ENCODE data around the gene MRTFB.
"Not testable (repeated sequence)": the region's sequence is repeated elsewhere in the genome, so short reads cannot be mapped to it uniquely, and the experiment has no call there.

MRTFB gene

DNA sequence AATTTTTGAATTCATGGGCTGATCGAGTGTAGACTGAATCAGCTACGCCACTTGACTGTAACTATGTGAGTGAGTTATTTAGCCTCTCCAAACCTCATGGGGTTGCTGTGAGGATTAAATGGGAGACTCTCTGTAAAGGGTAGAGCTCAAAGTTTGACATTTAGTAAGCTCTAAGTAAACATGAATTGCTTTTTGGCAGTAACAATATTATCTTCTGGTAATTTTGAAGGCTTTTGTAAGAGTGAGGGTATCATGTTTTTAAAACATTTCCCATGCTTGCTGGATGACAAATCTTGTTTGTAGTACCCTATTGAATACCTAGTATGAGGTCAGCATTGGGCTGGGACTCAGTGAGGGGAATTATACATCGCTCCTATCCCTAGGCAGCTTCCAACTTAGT lies 35.3 kb downstream of the MRTFB start:
- no peak for DNase-seq

DNA sequence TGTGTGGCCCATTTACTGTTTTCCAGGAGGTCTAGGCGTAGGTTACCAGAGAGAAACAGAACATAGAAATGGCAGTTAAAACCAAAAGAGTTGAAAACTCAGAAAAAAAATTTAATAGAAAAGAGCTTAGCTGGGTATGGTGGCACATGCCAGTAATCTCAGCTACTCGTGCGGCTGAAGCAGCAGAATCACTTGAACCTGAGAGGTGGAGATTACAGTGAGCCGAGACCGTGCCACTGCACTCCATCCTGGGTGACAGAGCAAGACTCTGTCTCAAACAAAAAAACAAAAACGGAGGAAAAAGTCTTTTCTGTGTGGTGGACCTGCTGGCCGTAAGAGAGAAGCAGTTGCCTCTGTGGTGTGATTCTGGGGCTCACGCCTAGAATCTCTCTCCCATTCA lies 35.8 kb downstream of the MRTFB start:
- no peak for DNase-seq

DNA sequence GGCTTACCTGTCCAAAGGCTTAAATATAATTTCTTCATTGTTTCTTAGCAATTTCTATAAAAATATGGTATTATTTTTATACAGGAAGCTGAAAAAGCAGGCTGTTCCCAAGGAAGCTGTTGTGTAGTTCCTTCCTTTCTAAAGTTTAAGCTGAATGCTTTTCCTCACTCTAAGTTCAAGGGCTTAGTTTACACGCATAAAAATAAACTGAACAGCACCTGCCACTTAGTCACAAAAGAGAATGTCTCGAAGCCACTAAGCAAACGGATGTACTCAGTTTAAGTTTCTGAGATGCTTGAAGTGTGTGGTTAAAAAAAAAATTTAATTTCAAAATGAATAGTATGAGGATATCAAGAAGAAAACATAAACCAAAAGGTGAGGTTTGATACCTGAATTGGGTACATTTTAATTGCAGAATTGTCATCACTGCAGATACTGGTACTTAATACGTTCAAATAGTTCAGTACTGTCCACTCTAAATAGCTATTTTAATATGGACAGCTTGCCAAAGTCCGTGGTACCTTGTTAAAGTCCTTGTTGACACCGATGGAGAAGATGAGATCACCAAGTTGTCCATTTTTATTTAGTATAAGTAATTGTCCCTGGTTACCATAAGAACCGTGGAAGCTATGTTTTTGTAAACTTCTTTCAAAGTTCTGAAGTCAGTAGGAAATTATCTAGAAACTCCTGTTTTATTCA lies 38.1 kb downstream of the MRTFB start:
- no peak for DNase-seq

DNA sequence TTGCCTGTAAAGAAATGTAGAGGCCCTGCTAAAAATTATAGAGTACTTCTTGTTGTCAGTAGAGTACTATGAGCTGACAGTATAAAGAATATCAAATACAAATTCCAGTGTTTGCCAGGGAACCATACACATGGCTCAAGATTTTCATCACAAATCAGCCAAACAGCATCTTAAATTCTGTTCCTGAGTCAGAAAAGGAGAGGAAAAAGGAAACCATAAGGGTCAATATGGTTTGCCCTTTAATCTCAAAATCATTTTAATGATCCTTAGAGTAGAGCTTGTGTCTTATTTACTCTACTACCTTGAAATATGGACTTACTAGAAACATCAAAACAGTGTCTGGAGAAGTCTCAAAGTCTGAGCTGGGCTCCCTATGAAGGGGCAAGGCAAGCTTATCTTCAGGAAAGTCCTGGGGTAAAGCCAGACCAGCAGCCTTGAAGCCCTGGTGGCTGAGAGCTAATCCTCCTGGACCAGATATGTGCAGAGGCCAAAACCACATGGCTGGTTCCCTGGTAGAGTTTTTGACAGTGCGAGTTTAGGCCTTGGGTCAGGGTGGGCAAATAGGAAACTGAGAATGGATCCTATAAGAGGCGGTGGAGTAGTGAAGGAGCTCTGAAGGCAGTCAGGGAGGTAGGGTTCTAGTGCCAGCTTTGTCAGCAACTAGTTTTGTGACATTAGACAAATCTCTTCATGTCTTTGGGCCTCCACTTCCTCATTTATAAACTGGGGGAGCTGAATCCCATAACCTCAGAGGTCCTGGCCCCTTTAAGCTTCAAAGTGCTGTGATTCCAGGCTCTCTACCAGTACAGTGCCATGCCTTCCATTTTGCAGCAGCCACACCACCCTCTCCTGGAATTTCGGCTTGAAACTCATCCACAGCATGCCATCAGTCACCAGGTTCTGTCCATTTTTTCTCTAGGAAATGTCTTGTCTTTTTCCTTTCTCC lies 38.9 kb downstream of the MRTFB start:
- DNase-seq, result no peak

DNA sequence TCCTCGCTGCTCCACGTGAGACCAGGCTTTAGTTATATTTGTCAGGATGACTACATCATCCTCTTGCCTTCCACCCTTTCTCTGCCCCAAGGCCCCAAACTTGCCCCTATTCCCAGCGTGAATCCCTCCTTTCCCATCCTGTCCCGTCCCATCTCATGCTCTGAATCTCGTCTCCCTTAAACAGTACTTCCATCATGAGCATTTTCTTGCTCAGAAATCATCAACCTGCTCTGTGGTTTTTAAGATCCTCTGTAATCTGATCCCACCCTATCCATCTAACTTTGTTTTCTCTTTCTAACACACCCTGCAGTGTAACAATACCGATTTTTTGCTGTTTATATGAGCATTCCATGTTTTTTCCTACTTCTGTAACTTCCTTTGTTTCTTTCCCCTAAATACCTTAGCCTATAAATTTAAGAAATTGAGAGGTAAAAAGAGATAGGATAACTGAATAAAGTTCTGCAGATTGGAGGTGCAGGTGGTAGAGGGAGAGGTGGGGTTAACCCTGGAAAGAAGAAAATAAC lies 39.7 kb downstream of the MRTFB start:
- DNase-seq, result no peak

DNA sequence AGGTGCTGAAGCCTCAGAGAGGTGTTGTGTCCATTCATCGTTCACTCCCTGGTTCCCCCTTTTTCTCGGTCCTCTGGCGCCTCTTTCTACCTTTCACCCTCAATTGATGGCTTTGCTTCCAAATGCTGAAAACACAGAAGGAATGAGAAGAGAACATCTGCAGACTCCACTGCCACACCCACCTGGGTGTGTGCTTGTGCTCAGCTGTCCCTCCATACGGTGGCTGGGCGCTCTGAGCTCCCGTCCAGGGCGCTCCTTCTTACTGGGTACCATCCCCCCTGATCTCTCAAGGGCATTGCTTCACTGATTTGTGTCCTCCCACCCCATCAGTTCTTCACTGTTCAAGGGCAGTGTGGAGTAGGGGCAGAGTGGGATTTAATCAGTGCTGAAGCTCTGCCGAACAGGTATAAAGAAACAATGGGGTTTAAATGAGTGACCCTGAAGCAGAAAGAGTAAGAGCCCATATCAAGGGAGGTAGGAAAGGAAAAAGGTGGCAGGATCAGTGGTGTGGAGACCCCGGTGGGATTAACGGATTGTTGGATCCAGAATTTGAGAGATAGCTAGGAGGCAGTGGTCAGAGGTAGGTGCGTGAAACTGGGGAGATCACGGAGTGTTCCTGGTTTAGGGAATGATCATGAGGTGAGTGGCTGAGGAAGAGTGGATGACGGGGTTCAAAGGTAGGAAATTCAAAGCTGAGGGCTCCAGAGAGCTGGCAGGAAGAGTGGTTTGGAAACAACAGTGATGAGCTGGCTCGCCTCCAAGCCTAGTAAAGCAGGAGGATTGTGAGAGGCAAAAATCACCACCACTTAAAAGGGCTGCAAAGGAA lies 40.8 kb downstream of the MRTFB start:
- no peak for DNase-seq

DNA sequence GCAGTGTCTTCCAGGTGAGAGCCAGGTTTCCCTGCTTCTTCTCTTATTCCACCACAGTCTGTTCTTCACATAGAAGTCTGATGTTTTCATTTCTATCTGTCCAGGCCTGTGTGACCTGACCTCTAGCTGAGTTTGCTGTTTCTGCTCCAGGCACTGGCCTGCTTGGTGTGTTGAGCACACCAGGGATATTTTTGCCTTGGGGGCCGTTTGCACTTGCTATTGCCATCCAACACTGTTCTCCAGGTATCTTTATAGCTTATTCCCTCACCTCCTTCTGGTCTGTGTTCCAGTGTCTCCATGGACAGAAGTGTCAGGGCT lies 41.4 kb downstream of the MRTFB start:
- DNase-seq, result no peak

DNA sequence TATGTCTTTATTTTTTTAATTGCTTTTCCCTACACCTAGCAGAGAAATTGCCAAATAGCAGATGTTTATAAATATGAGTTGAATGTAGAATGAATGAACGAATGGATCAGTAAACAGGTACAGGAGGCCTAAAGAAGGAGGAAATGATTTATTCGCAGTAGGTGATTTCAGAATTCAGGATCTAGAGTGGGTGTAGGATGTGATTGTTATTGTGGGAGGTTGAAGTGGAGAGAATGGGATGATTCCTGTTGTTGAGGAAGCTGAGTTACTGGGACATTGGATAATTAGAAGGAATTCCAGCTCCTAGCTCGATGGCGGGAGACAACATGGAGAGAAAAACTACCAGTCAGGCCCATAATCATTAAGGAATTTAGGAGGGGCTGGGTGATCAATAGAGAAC lies 42.2 kb downstream of the MRTFB start:
- DNase-seq, result no peak

DNA sequence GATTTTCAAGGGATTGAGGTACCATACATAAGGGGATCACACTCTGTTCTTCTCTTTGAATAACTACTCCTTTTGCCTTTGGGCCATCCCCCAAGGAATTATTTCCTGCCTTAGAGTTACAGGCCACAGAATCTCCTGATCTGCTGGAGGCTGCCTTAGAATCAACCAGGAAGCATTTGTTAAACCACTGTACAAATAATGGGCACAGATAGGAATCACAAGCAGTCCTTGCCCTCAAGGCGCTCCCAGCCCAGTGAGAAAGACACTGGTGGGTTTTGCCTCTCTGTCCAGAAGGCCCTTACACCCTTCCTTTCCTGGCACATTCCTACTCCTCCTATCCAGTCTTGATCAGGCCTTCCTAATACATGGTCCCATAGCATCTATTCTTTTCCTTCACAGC lies 45.9 kb downstream of the MRTFB start:
- no peak for DNase-seq

DNA sequence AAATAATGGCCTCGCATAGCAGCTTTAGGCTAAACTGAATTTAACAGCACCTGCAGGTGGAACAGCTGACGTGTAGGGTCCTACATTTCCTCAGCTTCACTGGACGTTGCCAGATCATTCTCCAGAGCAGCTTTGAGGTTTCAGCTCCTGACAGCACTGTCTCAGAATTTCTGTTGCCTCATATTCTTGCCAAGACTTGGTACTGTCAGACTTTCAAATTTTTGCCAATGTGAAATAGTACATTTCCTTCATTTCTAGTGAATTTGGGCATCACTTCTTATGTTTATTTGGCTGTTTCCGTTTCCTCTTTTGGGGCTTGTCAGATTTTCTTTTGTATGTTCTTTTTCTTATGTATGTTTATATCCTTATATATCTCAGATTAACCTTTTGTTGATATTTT lies 48.7 kb downstream of the MRTFB start:
- no peak for DNase-seq

DNA sequence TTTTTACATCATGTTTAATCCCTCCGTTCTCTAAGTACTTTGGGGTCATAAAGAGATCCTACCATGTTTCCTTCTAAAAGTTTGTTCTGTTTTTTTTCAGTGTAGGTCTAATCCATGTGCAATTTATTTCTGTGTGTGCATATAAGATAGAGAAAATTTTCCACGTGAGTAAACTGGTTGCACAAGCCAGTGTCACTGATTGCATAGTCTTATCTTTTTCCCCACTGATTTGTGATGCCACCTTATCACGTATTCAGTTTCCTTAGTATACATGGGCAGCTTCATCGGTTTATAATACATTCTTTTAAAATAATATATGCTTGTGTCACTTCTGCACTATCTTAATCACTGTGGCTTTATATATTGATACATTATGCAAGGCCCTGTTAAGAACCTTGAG lies 49.2 kb downstream of the MRTFB start:
- DNase-seq, result no peak

DNA sequence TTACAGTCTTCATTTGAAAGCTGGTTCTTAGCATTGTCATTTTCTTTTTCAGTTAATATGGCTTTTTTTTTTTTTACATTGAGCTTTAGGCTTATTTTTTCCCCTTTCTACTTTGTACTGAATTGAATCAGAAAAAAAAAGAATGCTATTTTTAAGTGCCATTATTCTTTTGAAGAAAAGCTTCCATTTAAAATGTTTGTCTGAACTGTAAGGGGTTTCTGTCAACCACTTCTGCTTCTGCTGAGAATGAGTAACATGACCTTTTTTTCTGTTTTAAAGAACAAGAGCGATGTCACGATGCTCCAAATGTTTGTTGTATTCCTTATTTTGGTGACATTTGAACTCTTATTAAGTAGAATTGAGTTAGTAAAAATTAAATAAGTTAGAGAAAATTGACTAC lies 50.0 kb downstream of the MRTFB start:
- DNase-seq, result no peak

DNA sequence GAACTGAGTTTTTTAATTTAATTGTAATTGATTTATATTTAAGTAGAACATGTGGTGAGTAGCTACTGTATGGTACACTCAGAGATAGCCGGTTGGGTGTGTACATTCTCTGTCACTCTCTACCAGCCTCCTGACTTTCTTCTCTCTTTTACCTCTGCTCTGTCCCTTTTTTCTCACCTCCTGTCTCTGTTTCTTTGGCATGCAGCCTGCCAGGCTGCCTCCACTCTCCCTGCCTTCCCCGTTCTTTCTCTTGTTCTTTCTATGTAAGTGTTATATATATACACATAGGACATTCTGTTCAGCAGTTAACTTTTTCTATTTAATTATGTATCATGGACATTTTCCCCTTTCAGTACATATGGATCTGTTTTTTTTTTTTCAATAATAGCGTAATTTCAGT lies 50.8 kb downstream of the MRTFB start:
- DNase-seq, result no peak

DNA sequence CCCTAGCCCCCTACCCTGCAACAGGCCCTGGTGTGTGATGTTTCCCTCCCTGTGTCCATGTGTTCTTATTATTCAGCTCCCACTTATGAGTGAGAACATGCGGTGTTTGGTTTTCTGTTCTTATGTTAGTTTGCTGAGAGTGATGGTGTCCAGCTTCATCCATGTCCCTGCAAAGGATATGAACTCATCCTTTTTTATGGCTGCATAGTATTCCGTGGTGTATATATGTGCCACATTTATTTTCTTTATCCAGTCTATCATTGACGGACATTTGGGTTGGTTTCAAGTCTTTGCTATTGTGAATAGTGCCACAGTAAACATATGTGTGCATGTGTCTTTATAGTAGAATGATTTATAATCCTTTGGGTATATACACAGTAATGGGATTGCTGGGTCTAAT lies 51.3 kb downstream of the MRTFB start:
- DNase-seq, result not testable (repeated sequence)

DNA sequence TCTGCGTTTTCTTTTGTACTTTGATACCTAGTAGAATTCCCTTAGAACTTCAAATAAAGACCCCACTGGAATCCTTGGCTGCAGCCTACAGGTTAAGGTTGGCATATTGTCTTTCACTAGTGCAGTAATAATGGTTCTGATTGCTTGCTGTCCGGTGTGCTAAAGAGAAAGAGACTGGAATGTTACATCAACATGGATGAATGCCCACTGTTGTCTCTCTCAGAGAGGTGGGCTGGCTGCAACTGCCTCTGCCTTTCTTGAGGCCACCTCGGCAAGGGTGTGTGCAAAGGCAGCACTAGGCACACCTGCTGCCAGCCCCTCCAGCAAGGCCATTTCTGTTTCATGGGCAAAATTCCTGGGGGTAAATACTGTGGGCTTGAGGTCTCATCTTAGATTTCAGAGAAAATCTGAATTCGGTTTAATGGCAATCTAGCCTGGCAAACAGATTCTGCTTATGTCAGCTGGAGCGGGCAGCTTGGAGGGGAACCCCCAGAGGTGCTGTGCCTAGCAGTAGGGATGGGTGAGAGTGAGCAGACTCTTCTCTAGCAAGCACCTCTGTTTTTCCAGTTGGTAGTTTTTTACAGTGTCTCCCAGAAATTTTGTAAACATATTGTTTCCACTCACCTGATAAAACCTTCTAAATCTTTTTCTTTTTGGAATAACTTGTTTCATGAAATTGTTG lies 54.0 kb downstream of the MRTFB start:
- DNase-seq, result no peak

DNA sequence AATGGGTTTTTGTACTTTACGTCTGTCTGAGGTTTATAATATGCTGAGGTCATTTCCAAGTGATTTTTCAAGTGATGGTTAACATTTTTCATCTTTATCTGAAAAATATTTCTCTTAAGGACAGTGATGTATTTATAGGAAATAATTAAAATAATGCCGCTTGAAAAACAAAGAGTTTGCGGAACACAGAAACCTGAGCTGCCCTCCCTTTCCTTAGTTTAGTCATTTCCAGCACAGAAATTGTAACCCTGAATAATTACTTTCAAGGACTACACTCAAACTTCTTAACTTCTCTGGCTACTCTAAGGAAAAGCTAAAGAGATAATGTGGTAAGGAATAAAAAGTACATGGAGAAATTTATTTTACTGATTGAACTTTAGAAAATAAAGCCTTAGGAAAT lies 54.6 kb downstream of the MRTFB start:
- no peak for DNase-seq

DNA sequence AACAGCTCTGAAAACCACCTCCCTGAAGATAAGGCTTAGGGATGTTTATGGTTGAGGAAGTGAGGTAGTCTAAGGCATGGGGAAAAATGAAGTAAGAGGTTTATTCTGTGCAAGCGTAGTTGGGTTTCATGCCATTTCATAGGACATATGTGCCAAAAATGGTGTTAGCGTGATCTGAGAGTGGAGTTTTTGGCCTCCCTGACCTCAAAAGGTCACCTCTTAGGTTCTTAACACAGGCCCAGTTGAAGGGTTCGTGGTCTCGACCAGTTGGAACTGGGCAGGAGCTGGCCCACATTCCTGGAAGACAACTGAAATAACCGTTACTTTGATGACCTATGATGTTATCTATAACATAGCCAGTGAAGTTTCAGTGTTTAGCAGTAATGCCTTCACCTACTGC lies 57.0 kb downstream of the MRTFB start:
- DNase-seq, result no peak

DNA sequence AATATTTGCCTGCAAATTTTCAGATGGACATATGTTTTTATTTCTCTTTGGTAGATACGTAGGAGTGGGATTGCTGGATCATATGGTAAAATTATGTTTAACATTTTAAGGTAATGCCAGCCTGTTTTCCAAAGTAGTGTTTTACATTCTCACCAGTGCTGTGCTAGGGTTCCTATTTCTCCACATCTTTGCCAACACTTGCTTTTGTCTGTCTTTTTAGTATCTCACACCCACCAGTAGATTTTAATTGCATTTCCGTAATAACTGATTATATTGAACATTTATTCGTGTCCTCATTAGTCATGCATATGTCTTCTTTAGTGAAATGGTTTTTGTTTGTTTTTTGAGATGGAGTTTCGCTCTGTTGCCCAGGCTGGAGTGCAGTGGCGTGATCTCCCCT lies 58.4 kb downstream of the MRTFB start:
- no peak for DNase-seq

DNA sequence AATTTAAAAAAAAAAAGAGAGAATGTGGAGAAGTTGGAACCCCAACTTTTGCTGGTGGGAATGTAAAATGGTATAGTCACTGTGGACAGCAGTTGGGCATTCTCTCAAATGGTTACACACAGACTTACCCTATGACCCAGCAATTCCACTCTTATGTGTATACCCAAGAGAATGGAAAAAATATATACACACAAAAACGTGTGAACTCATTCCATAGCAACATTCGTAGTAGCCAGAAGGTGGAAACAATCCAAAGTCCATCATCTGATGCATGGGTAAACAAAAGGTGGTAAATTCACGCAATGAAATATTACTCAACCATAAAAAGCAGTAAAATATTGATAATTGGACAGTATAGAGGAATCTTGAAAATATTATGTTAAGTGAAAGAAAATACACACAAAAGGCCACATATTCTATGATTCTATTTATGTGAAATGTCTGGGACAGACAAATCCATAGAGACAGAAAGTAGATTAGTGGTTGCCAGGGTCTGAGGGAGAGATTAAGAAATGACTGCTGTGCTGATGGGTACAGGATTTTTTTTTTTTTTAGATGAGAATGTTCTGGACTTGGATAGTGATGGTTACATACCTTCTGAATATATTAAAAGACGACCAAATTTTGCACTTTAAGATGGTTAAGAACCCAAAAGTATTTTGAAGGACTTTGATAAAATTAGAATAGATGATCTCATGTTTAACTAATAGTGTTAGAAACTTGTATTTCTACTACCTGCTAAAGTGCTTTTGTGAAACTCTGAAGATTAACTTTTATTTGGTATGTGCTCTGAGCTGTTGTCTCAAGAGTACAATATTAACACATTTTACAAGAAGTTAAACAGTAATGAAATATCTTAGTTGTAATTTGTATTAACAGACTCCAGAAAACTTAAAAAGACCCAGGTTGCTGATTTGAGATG lies 60.9 kb downstream of the MRTFB start:
- no peak for DNase-seq

DNA sequence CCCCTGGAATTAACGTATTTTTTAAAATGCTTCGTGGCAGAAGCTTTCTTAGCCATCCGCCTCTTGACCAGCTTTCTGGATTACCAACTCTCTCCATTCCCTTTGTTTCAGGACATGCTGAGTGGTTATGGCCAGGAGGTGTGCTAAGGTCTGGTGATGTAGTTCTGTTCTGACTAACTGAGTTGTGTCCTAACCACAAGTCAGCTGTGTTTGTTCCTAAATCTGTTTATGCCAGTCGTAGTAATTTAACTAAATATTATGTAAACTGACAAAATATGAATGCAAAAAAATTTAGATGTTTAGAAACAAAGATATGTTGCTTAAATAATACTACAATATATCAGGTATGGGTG lies 61.6 kb downstream of the MRTFB start:
- no peak for DNase-seq

DNA sequence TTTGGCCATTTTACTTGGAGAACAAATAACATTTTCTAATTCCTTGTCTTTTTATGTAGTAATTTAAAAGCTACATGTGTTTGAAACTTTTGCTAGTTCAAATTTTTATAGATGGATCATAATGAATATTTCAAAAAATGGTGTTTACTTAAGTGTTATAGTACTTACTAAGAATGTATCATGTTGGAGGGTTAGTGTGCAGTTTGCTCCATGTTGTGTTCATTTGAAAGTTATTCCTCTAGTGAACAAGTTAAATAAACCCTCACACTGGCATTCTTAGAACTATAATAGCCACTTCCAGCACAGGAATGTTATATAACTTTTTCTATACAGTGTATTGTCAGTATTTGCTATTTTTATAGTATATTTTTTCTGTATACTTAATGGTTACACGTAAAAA lies 62.8 kb downstream of the MRTFB start:
- DNase-seq, result no peak

DNA sequence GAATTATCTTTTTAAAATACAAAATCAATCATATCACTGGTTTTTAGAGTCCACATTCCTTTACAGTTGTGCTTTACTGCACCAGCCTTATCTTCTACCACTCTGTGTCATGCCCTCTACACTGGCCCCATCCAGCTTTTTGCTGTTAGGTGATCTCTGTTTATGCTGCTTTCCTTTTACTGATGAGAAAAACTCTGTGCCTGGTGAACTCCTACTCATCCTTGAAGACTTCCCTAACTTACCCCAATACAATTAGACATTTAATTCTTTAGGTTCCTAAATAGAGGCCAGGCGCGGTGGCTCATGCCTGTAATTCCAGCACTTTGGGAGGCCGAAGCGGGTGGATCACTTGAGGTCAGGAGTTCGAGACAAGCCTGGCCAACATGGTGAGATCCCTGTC lies 64.6 kb downstream of the MRTFB start:
- no peak for DNase-seq

Data from amniotic stem cell (primary cell).